Cardiac fibroblast (primary cell): Measurements from ENCODE around the gene UHRF2.
"Not testable (repeated sequence)": the region's sequence is repeated elsewhere in the genome, so short reads cannot be mapped to it uniquely, and the experiment has no call there.

Experiments used
- DNase-seq, 2 donors: peaks; one replicate each; pipeline versions ENCODE4 v3.0.0 to v3.0.0-alpha.2; 2010; ENCODE audit warnings: low read depth in 2 of 2
- H3K4me3 ChIP-seq, 2 donors: replicated peaks in 1 of 2; 1 replicate in 1 of 2; 2 replicates in 1 of 2; pipeline ENCODE4 v1.5.1; 2011; ENCODE audit warnings: low read depth in 2 of 2, low read length in 2 of 2, mild to moderate bottlenecking in 2 of 2, moderate library complexity in 1 of 2
- CTCF ChIP-seq: IDR thresholded peaks from one replicate; pipeline ENCODE4 v1.5.1; 2011; ENCODE audit warnings: low read depth, mild to moderate bottlenecking, low read length, inconsistent platforms

The UHRF2 gene, protein sequence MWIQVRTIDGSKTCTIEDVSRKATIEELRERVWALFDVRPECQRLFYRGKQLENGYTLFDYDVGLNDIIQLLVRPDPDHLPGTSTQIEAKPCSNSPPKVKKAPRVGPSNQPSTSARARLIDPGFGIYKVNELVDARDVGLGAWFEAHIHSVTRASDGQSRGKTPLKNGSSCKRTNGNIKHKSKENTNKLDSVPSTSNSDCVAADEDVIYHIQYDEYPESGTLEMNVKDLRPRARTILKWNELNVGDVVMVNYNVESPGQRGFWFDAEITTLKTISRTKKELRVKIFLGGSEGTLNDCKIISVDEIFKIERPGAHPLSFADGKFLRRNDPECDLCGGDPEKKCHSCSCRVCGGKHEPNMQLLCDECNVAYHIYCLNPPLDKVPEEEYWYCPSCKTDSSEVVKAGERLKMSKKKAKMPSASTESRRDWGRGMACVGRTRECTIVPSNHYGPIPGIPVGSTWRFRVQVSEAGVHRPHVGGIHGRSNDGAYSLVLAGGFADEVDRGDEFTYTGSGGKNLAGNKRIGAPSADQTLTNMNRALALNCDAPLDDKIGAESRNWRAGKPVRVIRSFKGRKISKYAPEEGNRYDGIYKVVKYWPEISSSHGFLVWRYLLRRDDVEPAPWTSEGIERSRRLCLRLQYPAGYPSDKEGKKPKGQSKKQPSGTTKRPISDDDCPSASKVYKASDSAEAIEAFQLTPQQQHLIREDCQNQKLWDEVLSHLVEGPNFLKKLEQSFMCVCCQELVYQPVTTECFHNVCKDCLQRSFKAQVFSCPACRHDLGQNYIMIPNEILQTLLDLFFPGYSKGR

GRCh38 chr9:6412487-6413364, at the start of gene UHRF2:
Gene UHRF2, plus strand, starts transcription at chr9:6413199. Its CDS starts 292 bp downstream, at chr9:6413491.
- H3K4me3 ChIP-seq, result peak within 1 kb of the TSS; percentile 89 to 97
- DNase-seq, result peak; percentile 98 to 99
- TF ChIP-seq CTCF, result no peak

GRCh38 chr9:6367128-6367890, 45.7 kb upstream of the UHRF2 start:
- TF ChIP-seq CTCF, result no peak
- peak; percentile 20 to 49 for DNase-seq

GRCh38 chr9:6368831-6369230, 44.2 kb upstream of the UHRF2 start:
- no peak overlapping the region for H3K4me3 ChIP-seq
- no peak for TF ChIP-seq CTCF
- no peak for DNase-seq

More at GRCh38 chr9:6367128-6367890, 45.7 kb upstream of the UHRF2 start:
- no peak overlapping the region for H3K4me3 ChIP-seq

- DNase-seq, H3K4me3 ChIP-seq: not testable (repeated sequence)
Measured at GRCh38 chr9:6381477-6382012, 31.5 kb upstream of the UHRF2 start.

GRCh38 chr9:6382681-6383080, 30.3 kb upstream of the UHRF2 start:
- no peak overlapping the region for H3K4me3 ChIP-seq
- TF ChIP-seq CTCF, result no peak
- DNase-seq, result peak in 1 of 2 donors; percentile 57

- no peak overlapping the region for H3K4me3 ChIP-seq
- peak; percentile 69 to 86 for DNase-seq
- no peak for TF ChIP-seq CTCF
Measured at GRCh38 chr9:6383551-6384225, 29.3 kb upstream of the UHRF2 start.
